SU-DHL-6 (cell line): Measurements from ENCODE around the gene LCP1.

Experiments
- H2AFZ ChIP-seq: fragments of 200-600 bp; sonication (generic); 2 replicates; pipeline ENCODE4 v1.6.1; 2014; ENCODE audit warnings: low read depth, mild to moderate bottlenecking, moderate library complexity, mixed read lengths, antibody characterized with exemption, low read length; ENCODE audit not compliant: severe bottlenecking
- H3F3A ChIP-seq: fragments of 200-600 bp; shearing (Covaris generic); 2 replicates; pipeline ENCODE4 v1.6.0; 2016; ENCODE audit warnings: antibody characterized with exemption, mild to moderate bottlenecking; ENCODE audit not compliant: insufficient read depth
- H3K27ac ChIP-seq: fragments of 200-600 bp; sonication (generic); 2 replicates; pipeline ENCODE4 v1.5.1; 2016; ENCODE audit warnings: low read depth, mild to moderate bottlenecking, low read length, moderate library complexity, mixed read lengths
- H3K27me3 ChIP-seq: fragments of 200-600 bp; sonication (generic), shearing (Covaris generic); 2 replicates; pipeline ENCODE4 v1.6.0; 2014; ENCODE audit warnings: mild to moderate bottlenecking, low read length
- H3K36me3 ChIP-seq: fragments of 200-600 bp; sonication (generic); 2 replicates; pipeline ENCODE4 v1.6.1; 2014; ENCODE audit warnings: mild to moderate bottlenecking, low read length, mixed read lengths
- H3K4me2 ChIP-seq: fragments of 300-600, 200-600 bp; shearing (Covaris generic), sonication (generic); 2 replicates; pipeline ENCODE4 v1.6.0; 2014; ENCODE audit warnings: low read length, low read depth, mild to moderate bottlenecking; ENCODE audit not compliant: poor library complexity, severe bottlenecking
- H3K4me3 ChIP-seq: fragments of 200-600 bp; sonication (generic); 2 replicates; pipeline ENCODE4 v1.5.1; 2014; ENCODE audit warnings: antibody characterized with exemption, low read length, mild to moderate bottlenecking, mixed read lengths; ENCODE audit not compliant: insufficient read depth, poor library complexity, severe bottlenecking
- H3K79me2 ChIP-seq: fragments of 200-600 bp; sonication (generic); 2 replicates; pipeline ENCODE4 v1.6.1; 2014; ENCODE audit warnings: mild to moderate bottlenecking, low read length, moderate library complexity; ENCODE audit not compliant: insufficient read depth
- H3K9ac ChIP-seq: fragments of 200-600 bp; sonication (generic); 2 replicates; pipeline ENCODE4 v1.7.0; 2014; ENCODE audit warnings: mild to moderate bottlenecking, low read length
- H3K9me2 ChIP-seq: fragments of 200-600 bp; sonication (generic); replicated peaks from 2 replicates; pipeline ENCODE4 v1.6.1; 2014; ENCODE audit warnings: low read length; ENCODE audit not compliant: insufficient read depth
- H3K9me3 ChIP-seq: fragments of 200-600 bp; sonication (generic); 2 replicates; pipeline ENCODE4 v1.6.1; 2014; ENCODE audit warnings: low read length, mixed read lengths; ENCODE audit not compliant: insufficient read depth
- H4K20me1 ChIP-seq: fragments of 200-600 bp; sonication (generic); 2 replicates; pipeline ENCODE4 v1.6.1; 2014; ENCODE audit warnings: low read depth, mild to moderate bottlenecking, antibody characterized with exemption, low read length, moderate library complexity, mixed read lengths
- EZH2phosphoT487 ChIP-seq: fragments of 200-600 bp; sonication (generic), shearing (Covaris generic); conservative IDR thresholded peaks from 2 replicates; pipeline ENCODE4 v1.6.1; 2018; ENCODE audit warnings: mild to moderate bottlenecking, antibody characterized with exemption, low read length, moderate library complexity, mixed read lengths
- TF ChIP-seq, protein P1 (sequence below): fragments of 200-600 bp; sonication (generic); IDR thresholded peaks from one replicate; pipeline ENCODE4 v1.5.1; 2017; ENCODE audit warnings: antibody characterized with exemption, mild to moderate bottlenecking, low read length, moderate library complexity; ENCODE audit not compliant: insufficient read depth, poor library complexity, severe bottlenecking

The LCP1 gene

DNA sequence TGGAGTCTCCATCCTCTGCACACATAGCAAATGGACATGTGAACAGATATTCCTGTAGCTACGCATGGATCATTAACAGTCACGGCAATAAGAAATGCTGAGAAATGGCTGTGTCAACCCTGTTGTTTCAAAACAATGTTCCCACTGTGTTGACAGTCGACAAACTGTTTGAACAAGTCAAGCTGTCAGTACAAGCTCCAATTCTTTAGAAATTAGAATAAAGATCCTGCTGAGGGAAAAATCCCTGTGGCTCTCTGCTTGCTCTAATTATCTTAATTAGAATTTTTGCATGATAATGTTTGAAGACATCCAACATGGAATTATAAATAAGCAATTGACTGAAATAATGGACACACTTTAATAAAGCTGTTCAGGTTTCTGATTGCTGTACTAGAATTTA lies 39.2 kb downstream of the LCP1 start:
- Histone ChIP-seq H3K4me2 (no peak overlapping the region), H3K36me3 (peaks cover 85% of the 10 kb centered on the region)

DNA sequence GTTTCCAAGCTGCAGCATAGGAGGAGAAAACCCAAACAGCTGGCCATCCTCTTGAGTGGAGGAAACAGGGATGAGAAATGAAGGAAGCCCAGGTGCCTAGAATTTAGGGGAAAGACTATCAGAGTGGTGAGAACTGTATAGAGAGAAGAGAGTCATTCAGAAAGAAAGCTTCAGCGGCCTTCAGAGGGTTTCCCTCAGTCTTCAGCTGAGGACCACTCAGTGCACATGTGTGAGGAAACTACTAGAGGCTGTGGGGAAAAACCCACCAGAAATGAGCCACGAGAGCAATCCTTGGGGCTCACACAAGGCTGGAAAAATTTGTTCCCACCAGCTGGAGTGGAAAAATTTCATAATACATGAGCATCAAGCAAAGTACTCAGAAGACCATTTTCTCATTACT lies 41.9 kb downstream of the LCP1 start:
- Histone ChIP-seq H2AFZ (no peak overlapping the region), H3K9me3 (no peaks in the 10 kb centered on the region), H3K27ac (no peak overlapping the region), H4K20me1 (peaks cover 35% of the 10 kb centered on the region), H3K9me2 (no peaks in the 10 kb centered on the region), H3F3A (peaks cover 64% of the 10 kb centered on the region), H3K4me3 (no peak overlapping the region), H3K36me3 (peaks cover 89% of the 10 kb centered on the region), H3K9ac (no peak overlapping the region), H3K27me3 (no peaks in the 10 kb centered on the region), H3K4me2 (no peak overlapping the region), H3K79me2 (0 out of 2 replicates have a peak, but pooled peaks cover 4% of the 10 kb centered on the region)
- TF ChIP-seq, protein P1, sequence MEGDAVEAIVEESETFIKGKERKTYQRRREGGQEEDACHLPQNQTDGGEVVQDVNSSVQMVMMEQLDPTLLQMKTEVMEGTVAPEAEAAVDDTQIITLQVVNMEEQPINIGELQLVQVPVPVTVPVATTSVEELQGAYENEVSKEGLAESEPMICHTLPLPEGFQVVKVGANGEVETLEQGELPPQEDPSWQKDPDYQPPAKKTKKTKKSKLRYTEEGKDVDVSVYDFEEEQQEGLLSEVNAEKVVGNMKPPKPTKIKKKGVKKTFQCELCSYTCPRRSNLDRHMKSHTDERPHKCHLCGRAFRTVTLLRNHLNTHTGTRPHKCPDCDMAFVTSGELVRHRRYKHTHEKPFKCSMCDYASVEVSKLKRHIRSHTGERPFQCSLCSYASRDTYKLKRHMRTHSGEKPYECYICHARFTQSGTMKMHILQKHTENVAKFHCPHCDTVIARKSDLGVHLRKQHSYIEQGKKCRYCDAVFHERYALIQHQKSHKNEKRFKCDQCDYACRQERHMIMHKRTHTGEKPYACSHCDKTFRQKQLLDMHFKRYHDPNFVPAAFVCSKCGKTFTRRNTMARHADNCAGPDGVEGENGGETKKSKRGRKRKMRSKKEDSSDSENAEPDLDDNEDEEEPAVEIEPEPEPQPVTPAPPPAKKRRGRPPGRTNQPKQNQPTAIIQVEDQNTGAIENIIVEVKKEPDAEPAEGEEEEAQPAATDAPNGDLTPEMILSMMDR = no peak
- no peak for TF ChIP-seq EZH2phosphoT487

More for the DNA sequence above, 39.2 kb downstream of the LCP1 start:
- no peak overlapping the region for H2AFZ ChIP-seq
- H4K20me1 ChIP-seq = peaks cover 43% of the 10 kb centered on the region
- 0 out of 2 replicates have a peak, but pooled peaks cover 4% of the 10 kb centered on the region for H3K79me2 ChIP-seq
- no peak overlapping the region for H3K9ac ChIP-seq
- H3K9me3 ChIP-seq = no peaks in the 10 kb centered on the region
- H3K9me2 ChIP-seq = no peaks in the 10 kb centered on the region
- H3F3A ChIP-seq = peaks cover 65% of the 10 kb centered on the region
- H3K4me3 ChIP-seq = no peak overlapping the region
- TF ChIP-seq, protein P1 = no peak
- TF ChIP-seq EZH2phosphoT487 = no peak
- H3K27me3 ChIP-seq = no peaks in the 10 kb centered on the region
- no peak overlapping the region for H3K27ac ChIP-seq

DNA sequence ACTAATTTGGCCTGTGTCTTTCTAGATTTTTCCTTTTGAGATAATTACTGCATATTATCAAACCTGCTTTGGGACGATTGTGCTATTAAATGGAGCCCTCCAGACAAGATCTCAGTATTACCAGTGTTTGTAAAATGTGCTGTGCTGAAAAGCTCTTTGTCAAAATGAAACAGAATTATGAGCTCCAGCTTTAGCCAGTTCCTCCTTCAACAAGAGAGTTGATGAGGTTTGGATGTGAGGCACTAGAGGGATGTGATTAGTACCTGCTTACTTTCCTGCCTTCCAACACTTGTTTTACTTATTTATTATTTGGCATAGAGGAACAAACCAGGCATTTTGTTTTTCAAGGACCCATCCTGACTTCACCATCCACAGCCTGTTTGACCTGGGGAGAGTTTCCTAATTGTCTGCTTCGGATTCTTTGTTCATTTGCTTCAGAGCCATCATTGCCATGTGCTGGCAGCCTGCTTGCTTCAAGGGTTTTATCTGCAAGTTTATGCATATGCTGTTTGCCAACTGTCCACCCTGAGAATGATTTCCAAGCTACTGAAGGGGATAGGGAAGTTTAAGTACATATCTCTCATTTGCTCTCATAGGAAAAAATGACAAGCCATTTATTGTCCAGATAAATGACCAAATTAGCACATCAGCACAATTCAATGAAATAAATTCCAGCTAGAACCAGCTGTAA lies 44.2 kb downstream of the LCP1 start:
- Histone ChIP-seq H2AFZ (no peak overlapping the region), H3K9me2 (no peaks in the 10 kb centered on the region), H3K4me3 (no peak overlapping the region), H3K4me2 (no peak overlapping the region), H3K36me3 (peaks cover 88% of the 10 kb centered on the region), H3K27ac (no peak overlapping the region), H3K9ac (no peak overlapping the region), H3K79me2 (0 out of 2 replicates have a peak, but pooled peaks cover 4% of the 10 kb centered on the region), H4K20me1 (peaks cover 29% of the 10 kb centered on the region), H3K27me3 (no peaks in the 10 kb centered on the region), H3F3A (peaks cover 63% of the 10 kb centered on the region), H3K9me3 (no peaks in the 10 kb centered on the region)
- no peak for TF ChIP-seq EZH2phosphoT487
- TF ChIP-seq, protein P1 = no peak
